Mammary epithelial cell (primary cell): ENCODE data around the gene EIF3L.

ENCODE experiments used
- EZH2 ChIP-seq: IDR thresholded peaks from 2 replicates; pipeline ENCODE4 v1.6.1; 2012; ENCODE audit warnings: low read length, inconsistent platforms, borderline replicate concordance
- TF ChIP-seq, protein P1 (sequence below), 2 donors: IDR thresholded peaks in 1 of 2; conservative IDR thresholded peaks in 1 of 2; 2 replicates each; pipeline ENCODE4 v1.5.1; 2011 to 2012; ENCODE audit warnings: inconsistent platforms in 2 of 2, low read length in 2 of 2, mild to moderate bottlenecking in 2 of 2, control low read depth in 1 of 2, low read depth in 1 of 2; ENCODE audit not compliant: insufficient read depth in 1 of 2; ENCODE audit errors: extremely low read depth in 1 of 2

DNA sequence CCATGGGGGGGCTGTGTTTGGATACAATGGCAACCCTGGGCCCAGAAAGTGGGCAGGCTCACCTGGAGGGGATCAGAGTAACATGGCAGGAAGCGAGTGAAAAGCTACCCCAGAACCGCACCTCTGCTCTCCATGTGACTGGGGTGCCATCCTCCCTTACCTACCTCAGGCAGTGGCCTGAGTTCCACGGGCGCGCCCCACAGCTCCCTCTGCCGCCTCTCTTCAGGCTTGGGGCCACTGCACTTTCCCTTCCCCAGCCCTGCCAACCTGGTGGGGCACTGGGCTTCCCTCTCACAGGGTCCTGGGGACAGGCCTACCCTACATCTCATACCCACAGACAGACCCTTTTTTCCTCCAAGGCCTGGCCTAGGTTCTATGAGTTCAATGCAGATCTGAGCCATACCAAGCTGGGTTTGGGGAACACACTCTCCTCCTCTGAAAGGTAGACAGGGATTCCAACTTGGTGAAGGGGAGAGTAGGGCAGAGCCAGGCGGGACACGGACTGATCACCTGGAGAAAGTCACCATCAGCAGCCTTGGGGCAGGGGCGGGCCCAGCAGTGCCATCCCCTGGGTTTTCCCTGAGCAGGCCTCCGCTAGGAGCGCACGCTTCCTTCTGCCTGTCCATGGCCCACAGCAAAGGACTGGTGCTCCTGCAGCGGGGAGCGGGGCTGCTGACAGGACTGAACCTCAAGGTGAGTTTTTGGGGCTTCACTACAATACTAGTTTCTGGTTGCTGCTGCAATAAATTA lies 19.0 kb upstream of the EIF3L start:
- TF ChIP-seq, protein P1, sequence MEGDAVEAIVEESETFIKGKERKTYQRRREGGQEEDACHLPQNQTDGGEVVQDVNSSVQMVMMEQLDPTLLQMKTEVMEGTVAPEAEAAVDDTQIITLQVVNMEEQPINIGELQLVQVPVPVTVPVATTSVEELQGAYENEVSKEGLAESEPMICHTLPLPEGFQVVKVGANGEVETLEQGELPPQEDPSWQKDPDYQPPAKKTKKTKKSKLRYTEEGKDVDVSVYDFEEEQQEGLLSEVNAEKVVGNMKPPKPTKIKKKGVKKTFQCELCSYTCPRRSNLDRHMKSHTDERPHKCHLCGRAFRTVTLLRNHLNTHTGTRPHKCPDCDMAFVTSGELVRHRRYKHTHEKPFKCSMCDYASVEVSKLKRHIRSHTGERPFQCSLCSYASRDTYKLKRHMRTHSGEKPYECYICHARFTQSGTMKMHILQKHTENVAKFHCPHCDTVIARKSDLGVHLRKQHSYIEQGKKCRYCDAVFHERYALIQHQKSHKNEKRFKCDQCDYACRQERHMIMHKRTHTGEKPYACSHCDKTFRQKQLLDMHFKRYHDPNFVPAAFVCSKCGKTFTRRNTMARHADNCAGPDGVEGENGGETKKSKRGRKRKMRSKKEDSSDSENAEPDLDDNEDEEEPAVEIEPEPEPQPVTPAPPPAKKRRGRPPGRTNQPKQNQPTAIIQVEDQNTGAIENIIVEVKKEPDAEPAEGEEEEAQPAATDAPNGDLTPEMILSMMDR (conservative IDR thresholded peaks at IDR 0.05 in 1 of 2, IDR thresholded peaks at IDR 0.05 in 1 of 2; ENCODE audit: extremely low read depth in 1 of 2, insufficient read depth in 1 of 2, low read depth in 1 of 2, low read length in 2 of 2), result no peak
- no peak for TF ChIP-seq EZH2
